GM19035 (cell line): Measurements from ENCODE around the gene CD160.
"Not testable (repeated sequence)": the region's sequence is repeated elsewhere in the genome, so short reads cannot be mapped to it uniquely, and the experiment has no call there.

Experiments used
- ATAC-seq: cut with Tn5 transposase; IDR thresholded peaks from one replicate; pipeline ENCODE4 v1.9.1; 2021; ENCODE audit not compliant: unreplicated experiment

The CD160 gene

DNA sequence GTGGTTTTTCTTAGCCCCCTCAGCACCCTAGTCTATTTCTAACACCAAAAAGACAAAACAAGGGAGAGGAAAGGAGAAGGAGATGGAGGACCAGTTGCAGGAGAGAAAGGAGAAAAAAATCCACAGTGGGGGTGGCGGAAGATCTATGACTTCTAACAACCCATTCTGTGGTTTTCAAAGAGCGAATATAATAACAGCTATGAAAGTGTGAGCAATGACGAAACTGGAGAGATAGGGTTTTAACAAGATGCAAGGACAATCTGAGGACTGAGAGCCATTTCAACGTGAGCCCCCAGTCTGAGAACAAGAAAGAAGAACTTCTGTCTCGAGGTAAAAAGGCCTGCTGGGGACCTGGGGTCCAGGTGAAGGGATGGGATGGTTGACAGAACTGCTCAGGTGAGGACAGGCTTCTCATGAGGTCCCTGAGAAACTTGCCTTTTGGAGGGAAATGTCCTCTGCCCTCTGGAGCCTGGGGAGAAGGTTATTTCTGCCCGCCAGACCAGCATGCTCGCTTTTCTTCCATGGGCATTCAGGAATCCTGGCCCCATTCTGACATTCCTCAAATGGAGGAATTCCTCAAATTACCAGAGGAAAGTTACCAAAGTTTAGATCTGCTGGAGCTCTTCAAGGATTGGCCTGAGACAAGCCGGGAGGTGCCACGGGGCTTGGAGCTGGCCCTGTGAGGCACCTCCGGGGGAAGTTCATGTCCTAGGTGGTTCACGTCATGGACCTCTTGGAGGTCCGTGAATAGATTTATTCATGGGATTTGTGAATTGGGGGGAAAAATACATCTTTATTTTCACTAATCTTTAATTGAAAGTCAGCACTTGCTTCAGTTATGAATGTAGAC, at the start of gene CD160:
Gene CD160, plus strand, starts transcription at position 270 of the 850 bp plus-strand sequence. CDS start 8,829 bp downstream, outside the sequence.
- no peak for ATAC-seq

- not testable (repeated sequence) for ATAC-seq
Observed at GRCh38 chr1:145670995-145671745, 48.1 kb upstream of the CD160 start.

GRCh38 chr1:145673217-145673616, 46.1 kb upstream of the CD160 start:
- ATAC-seq: not testable (repeated sequence)

DNA sequence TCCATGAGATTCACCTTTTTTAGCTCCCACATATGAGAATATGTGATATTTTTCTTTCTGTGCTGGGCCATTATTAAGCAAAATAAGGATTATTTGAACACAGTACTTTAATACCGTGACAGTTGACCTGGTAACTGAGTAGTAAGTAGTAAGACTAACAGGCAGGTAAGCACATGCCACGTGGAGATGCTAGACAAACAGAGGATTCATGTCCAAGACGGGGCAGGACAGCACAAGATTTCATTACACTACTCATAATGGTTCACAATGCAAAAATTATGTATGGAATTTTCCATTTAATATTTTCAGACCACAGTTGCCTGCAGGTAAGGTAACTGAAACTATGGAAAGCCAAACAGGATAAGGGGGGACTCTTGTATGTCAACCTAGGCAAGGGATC, 34.4 kb upstream of the CD160 start:
- not testable (repeated sequence) for ATAC-seq

GRCh38 chr1:145686078-145686477, 33.2 kb upstream of the CD160 start:
- ATAC-seq: not testable (repeated sequence)

- no peak for ATAC-seq
Observed at GRCh38 chr1:145688328-145688727, 31.0 kb upstream of the CD160 start.

DNA sequence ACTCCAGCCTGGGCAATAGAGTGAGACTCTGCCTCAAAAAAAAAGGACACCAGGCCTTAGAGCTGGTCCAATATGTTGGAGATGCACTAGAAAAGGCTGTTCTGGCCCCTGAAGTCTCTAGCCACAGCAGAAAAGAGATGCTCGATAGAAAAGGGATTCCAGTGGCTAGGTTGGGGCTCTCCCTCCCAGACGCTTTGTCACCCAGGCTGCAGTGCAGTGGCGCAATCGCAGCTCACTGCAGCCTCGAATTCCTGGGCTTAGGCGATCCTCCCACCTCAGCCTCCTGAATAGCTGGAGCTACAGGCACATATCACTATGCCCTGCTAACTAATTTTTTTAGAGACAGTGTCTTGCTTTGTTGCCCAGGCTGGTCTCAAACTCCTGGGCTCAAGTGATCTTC, 30.4 kb upstream of the CD160 start:
- no peak for ATAC-seq

GRCh38 chr1:145689922-145690321, 29.4 kb upstream of the CD160 start:
- ATAC-seq: no peak

- ATAC-seq: no peak
Observed at GRCh38 chr1:145690587-145691558, 28.4 kb upstream of the CD160 start.

GRCh38 chr1:145692785-145693443, 26.4 kb upstream of the CD160 start:
- no peak for ATAC-seq

DNA sequence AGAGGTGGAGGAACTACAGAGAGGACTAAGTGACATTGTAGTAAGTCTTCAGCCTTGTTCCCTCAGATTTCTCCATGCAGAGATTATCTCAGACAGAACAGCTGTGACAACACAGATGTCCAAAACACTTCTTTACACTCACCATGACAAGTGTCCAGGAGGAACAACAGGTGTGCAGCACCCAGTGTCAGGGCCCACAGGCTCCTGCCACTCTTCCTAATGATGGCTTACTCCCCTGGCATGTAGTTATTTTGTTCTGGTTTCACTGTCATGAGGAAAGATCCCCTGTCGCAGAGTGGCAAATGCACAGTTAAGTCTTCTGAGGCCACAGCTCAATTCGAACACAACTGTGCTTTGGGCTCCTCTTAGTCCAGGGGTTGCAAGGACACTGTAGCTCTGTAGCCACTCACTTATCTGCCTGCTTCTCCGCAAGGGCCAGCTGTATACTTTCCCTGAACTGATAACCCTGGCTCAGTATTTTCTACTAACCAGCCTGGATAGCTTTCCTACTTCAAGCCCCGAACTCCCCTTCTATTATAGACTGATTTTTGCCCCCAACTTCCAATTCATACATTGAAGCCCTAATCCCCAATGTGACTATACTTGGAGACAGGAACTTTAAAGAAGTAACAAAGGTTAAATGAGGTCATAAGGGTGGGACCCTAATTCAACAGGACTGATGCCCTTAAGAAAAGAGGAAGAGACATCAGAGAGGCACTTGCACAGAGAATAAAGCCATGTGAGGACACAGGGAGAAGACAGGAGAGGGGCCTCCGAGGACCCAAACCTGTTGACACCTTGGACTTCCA, 23.3 kb upstream of the CD160 start:
- ATAC-seq: no peak

- no peak for ATAC-seq
Observed at GRCh38 chr1:145696630-145696960, 22.7 kb upstream of the CD160 start.

DNA sequence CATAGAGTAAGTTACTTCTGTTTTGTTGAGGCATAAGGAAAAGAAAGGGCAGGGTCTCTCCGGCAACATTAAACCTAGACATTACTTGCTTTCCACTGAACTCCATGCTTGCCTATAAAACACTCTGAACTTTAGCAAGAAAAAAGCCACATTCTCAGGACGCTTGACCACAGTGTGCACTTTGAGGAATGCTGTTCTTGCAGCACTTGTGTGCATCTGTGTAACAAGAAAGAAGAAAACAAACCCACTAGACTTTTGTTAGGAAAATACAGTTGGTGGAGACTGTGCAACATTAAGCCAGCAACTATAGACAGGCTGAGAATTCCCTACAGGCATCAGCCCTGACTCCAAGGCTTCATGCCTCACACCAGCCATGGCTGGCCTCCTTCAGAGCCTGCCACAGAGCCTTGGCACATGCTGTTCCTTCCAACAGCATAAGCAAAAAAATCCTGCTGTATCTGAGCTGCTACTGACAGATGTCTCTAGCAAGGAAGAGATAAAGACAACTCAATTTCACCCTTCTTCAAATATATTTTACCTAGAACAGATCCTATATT, 17.9 kb upstream of the CD160 start:
- ATAC-seq: no peak

- ATAC-seq: no peak
Observed at GRCh38 chr1:145702052-145702451, 17.2 kb upstream of the CD160 start.

GRCh38 chr1:145702826-145703225, 16.5 kb upstream of the CD160 start:
- ATAC-seq: no peak

DNA sequence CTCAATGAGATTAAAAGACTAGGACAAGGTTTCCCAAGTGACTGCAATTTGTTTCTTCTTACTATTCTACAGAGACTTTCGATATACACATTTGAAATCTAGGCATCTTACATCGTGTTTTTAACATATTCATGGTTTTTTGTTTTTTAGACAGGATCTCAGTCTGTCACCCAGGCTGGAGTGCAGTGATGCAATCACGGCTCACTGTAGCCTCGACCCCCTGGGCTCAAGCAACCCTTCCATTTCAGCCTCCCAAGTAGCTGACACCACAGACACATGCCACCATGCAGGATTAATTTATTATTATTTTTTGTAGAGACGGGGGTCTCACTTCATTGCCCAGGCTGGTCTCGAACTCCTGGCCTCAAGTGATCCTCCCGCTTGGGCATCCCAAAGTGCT, 13.7 kb upstream of the CD160 start:
- no peak for ATAC-seq

DNA sequence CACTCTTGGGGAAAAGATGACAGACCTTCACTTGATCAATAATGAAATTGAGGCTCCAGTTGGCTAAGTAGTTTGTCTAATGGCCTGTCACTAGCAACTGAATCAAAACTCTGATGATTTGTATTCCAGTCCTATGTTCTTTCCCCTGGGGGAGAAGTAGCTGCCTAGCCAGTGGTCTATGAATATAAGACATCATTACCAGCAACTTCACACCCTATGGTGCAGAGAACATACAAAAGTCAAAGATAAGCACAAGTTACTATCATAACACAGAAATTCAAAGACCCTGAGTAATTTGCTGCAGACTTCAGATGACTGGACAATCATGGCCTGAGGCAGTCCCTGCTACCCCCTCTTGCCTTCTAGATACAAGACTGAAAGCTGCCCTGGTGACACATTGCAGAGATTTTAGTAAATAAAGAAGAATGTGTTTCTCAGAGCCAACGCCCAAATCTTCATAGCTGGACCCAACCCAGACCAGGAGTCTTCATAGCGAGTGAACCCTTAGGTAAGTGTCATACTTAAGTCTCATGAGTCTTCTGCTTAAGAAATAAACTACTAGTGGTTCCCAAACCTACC, 13.1 kb upstream of the CD160 start:
- ATAC-seq: no peak

DNA sequence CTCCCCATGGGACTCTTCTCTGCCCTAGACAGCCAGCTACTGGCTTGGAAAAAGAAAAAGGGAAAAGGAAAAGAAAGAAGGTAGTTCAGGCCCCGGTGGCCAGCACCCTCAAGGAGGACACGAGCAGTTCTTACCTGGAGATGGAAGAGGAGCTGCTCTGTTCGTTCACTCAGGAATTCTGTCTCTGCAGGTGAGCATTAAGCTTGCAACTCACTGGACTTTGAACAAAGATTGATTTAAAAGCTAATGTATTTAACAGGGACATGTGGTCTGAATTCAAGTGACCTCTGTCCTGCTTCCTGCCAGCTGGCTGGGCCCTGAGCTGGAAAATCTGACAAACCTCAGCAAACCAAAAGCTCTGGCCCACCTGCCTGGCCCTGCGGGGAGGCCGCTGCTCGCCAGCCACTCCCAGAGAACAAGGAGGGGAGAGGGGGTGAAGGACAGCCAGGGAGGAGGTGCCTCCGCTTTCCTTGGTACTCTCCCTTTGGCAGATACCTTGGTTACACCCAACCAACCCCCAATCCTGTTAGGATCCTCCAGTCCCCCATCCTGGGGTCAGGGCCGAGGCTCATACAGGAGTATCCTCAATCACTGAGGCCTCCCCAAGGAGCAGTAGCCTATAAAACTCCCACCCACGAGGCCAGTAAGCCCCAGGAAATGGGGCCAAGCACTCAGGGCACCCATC, 12.0 kb upstream of the CD160 start, which contains the start of gene PDZK1:
Gene PDZK1, minus strand, starts transcription at position 186 of the 685 bp plus-strand sequence. CDS start 19,347 bp downstream, outside the sequence.
- ATAC-seq: no peak
